Mucosa of rectum (tissue), 2 donors: ENCODE results near the gene MYH11.
A peak's percentile ranks its signal among the peaks of the same experiment; 100 is the strongest.
"Not testable (repeated sequence)": the region's sequence is repeated elsewhere in the genome, so short reads cannot be mapped to it uniquely, and the experiment has no call there.

Experiments
- H3K27ac ChIP-seq, 2 donors: one replicate each; pipeline ENCODE4 v1.7.0; 2013; ENCODE audit warnings: inconsistent platforms in 2 of 2, low read depth in 2 of 2, low read length in 2 of 2
- H3K27me3 ChIP-seq, 2 donors: one replicate each; pipeline ENCODE4 v1.7.0; 2013; ENCODE audit warnings: low read length in 2 of 2; ENCODE audit not compliant: control insufficient read depth in 2 of 2, insufficient read depth in 2 of 2
- H3K36me3 ChIP-seq, 2 donors: one replicate each; pipeline ENCODE4 v1.7.0; 2013; ENCODE audit warnings: low read length in 2 of 2; ENCODE audit not compliant: control insufficient read depth in 2 of 2, insufficient read depth in 2 of 2
- H3K4me1 ChIP-seq, 2 donors: one replicate each; pipeline ENCODE4 v1.7.0; 2013; ENCODE audit warnings: low read length in 2 of 2, mild to moderate bottlenecking in 1 of 2; ENCODE audit not compliant: control insufficient read depth in 2 of 2, insufficient read depth in 2 of 2
- H3K4me3 ChIP-seq, 2 donors: one replicate each; pipeline ENCODE4 v1.7.0; 2013; ENCODE audit warnings: low read length in 2 of 2
- H3K9ac ChIP-seq, 2 donors: one replicate each; pipeline ENCODE4 v1.7.0; 2013; ENCODE audit warnings: low read length in 2 of 2, low read depth in 1 of 2, mild to moderate bottlenecking in 1 of 2
- H3K9me3 ChIP-seq, 2 donors: one replicate each; pipeline ENCODE4 v1.7.0; 2013; ENCODE audit warnings: low read length in 2 of 2; ENCODE audit not compliant: control insufficient read depth in 2 of 2
- donor health status: healthy.
- donor health status: Normal muscosa, but diverticular disease.

The MYH11 gene

GRCh38 chr16:15816228-15816627 lies 40.6 kb downstream of the MYH11 start:
- Histone ChIP-seq H3K4me3 (no peak overlapping the region), H3K36me3 (no peaks in the 10 kb centered on the region), H3K9me3 (peaks cover 2 to 8% of the 10 kb centered on the region in 2 donors), H3K4me1 (no peaks in the 10 kb centered on the region), H3K9ac (no peak overlapping the region), H3K27ac (no peak overlapping the region), H3K27me3 (peaks cover 0 to 3% of the 10 kb centered on the region in 2 donors)

DNA sequence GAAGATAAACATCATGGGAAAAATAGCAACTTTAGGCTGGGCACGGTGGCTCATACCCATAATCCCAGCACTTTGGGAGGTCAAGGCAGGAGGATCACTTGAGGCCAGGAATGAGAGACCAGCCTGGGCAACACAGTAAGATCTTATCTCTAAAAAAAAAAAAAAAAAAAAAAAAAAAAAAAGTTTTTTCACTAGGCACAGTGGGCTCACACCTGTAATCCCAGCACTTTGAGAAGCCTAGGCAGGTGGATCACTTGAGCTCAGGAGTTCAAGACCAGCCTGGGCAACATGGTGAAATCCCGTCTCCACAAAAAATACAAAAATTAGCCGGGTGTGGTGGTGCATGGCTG lies 44.5 kb downstream of the MYH11 start:
- H3K27ac ChIP-seq, H3K36me3 ChIP-seq, H3K27me3 ChIP-seq, H3K9me3 ChIP-seq, H3K9ac ChIP-seq, H3K4me3 ChIP-seq, H3K4me1 ChIP-seq: not testable (repeated sequence)

- Histone ChIP-seq H3K9ac (no peak overlapping the region), H3K4me3 (no peak overlapping the region), H3K4me1 (no peaks in the 10 kb centered on the region), H3K27me3 (peaks cover 0 to 3% of the 10 kb centered on the region in 2 donors), H3K36me3 (no peaks in the 10 kb centered on the region), H3K27ac (peak overlapping the region in 1 of 2 donors; percentile 28), H3K9me3 (peaks cover 2 to 8% of the 10 kb centered on the region in 2 donors)
Observed at GRCh38 chr16:15811481-15812400, 45.1 kb downstream of the MYH11 start.

GRCh38 chr16:15810949-15811348 lies 45.9 kb downstream of the MYH11 start:
- Histone ChIP-seq H3K27me3 (peaks cover 0 to 3% of the 10 kb centered on the region in 2 donors), H3K4me1 (no peaks in the 10 kb centered on the region), H3K9me3 (peaks cover 0 to 2% of the 10 kb centered on the region in 2 donors), H3K27ac (no peak overlapping the region), H3K4me3 (no peak overlapping the region), H3K36me3 (no peaks in the 10 kb centered on the region), H3K9ac (no peak overlapping the region)

DNA sequence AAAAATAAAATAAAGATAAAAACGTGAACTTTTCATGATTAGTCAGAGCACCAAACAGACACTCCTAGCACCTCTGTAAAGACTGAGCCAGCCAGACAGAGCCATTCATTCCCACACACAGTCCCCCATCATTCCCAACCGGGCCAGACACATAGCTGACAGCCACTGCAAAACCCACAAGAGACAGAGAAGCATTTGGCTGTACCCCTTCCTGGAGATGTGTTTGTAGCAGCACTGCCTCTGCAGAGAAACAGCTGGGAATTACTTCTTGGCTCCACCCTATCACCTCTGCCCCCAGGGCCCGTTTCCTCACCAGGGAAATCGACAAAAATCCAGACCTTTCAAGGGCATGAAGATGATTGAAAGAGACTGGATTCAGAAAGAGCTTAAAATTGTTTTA lies 46.4 kb downstream of the MYH11 start:
- Histone ChIP-seq H3K9me3 (no peaks in the 10 kb centered on the region), H3K9ac (no peak overlapping the region), H3K36me3 (no peaks in the 10 kb centered on the region), H3K4me3 (no peak overlapping the region), H3K27ac (no peak overlapping the region), H3K27me3 (peaks cover 0 to 3% of the 10 kb centered on the region in 2 donors), H3K4me1 (no peaks in the 10 kb centered on the region)

- not testable (repeated sequence) for H3K9me3 ChIP-seq, H3K4me1 ChIP-seq, H3K4me3 ChIP-seq, H3K27me3 ChIP-seq, H3K36me3 ChIP-seq, H3K27ac ChIP-seq, H3K9ac ChIP-seq
Observed at GRCh38 chr16:15809297-15809696, 47.5 kb downstream of the MYH11 start.

DNA sequence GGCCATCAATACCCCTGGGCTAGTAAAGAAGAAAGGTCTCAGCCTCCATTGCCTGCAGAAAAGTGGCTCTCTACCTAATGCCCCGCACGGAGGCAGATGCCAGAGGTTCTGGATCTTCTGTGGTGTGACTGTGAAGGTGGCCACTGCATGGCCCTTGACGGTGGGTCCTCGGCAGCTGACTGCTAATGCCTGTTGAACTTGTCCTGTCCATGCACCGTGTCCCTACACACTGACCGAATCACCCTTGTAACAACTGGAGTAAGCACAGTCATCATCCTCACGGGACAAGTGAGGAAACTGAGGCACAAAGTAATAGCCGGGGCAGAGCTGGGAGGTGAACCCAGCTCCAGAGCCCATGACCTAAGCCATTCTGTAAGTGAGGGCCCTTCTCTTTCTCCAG lies 48.8 kb downstream of the MYH11 start:
- H3K9ac ChIP-seq, result no peak overlapping the region
- H3K27me3 ChIP-seq, result peaks cover 0 to 3% of the 10 kb centered on the region in 2 donors
- no peak overlapping the region for H3K4me3 ChIP-seq
- H3K36me3 ChIP-seq, result no peaks in the 10 kb centered on the region
- H3K4me1 ChIP-seq, result no peaks in the 10 kb centered on the region
- no peaks in the 10 kb centered on the region for H3K9me3 ChIP-seq
- peak overlapping the region in 1 of 2 donors; percentile 3 for H3K27ac ChIP-seq

- Histone ChIP-seq H3K27ac (peak overlapping the region; percentile 5 to 37), H3K9ac (no peak overlapping the region), H3K9me3 (no peaks in the 10 kb centered on the region), H3K4me1 (no peaks in the 10 kb centered on the region), H3K36me3 (no peaks in the 10 kb centered on the region), H3K27me3 (peaks cover 0 to 3% of the 10 kb centered on the region in 2 donors), H3K4me3 (no peak overlapping the region)
Observed at GRCh38 chr16:15807603-15808009, 49.2 kb downstream of the MYH11 start.

- Histone ChIP-seq H3K36me3 (no peaks in the 10 kb centered on the region), H3K27me3 (no peaks in the 10 kb centered on the region), H3K9me3 (no peaks in the 10 kb centered on the region), H3K4me3 (no peak overlapping the region), H3K4me1 (no peaks in the 10 kb centered on the region), H3K27ac (no peak overlapping the region), H3K9ac (no peak overlapping the region)
Observed at GRCh38 chr16:15803618-15804017, 53.2 kb downstream of the MYH11 start.

GRCh38 chr16:15799851-15800495 lies 56.9 kb downstream of the MYH11 start:
- no peak overlapping the region for H3K4me3 ChIP-seq
- H3K36me3 ChIP-seq, result no peaks in the 10 kb centered on the region
- H3K9me3 ChIP-seq, result peaks cover 3 to 5% of the 10 kb centered on the region in 2 donors
- H3K4me1 ChIP-seq, result no peaks in the 10 kb centered on the region
- H3K9ac ChIP-seq, result no peak overlapping the region
- no peak overlapping the region for H3K27ac ChIP-seq
- H3K27me3 ChIP-seq, result no peaks in the 10 kb centered on the region
